ENCODE measurements around the gene OPCML.
"Not testable (repeated sequence)": the region's sequence is repeated elsewhere in the genome, so short reads cannot be mapped to it uniquely, and the experiment has no call there.

The OPCML gene

DNA sequence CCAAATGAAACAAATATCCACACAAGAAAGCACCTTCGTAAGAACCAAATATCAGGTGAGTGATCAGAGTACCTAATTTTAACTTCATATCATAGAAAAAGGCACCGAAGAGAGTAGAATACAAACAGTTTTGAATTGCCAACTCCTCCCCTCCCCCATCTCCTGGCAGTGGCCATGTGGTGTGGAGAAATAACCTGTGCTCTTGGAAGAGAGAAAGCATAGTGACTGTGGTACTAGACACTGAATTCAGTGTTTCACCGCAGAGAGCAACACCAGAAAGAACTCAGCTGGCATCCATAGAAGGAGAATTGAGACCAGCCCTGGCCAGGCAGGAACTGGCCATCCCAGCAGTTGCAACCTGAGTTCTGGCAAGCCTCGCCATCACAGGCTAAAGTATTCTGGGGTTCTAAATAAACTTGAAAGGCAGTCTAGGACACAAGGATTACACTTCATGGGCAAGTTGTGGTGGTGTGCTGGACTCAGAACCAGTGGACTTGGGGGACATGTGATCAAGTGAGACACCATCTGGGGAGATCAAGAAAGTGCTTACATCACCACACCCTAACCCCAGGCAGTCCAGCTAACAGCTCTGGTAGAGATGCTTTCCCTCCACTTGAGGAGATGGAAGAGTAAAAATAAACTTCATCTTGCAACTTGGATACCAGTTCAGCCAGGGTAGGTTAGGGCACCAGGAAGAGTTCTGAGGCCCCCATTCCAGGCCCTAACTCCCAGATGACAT, 1158.7 kb downstream of the OPCML start:
- no peak for ATAC-seq

DNA sequence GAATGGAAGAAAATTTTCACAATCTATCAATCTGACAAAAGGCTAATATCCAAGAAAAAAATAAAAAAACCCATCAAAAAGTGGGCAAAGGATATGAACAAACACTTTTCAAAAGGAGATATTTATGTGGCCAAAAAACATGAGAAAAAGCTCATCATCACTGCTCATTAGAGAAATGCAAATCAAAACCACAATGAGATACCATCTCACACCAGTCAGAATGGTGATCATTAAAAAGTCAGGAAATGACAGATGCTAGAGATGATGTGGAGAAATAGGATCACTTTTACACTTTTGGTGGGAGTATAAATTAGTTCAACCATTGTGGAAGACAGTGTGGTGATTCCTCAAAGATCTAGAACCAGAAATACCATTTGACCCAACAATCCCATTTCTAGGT, 1162.2 kb downstream of the OPCML start:
- ATAC-seq: not testable (repeated sequence)

More for the DNA sequence above, 1158.7 kb downstream of the OPCML start:
- TF ChIP-seq, protein P1, sequence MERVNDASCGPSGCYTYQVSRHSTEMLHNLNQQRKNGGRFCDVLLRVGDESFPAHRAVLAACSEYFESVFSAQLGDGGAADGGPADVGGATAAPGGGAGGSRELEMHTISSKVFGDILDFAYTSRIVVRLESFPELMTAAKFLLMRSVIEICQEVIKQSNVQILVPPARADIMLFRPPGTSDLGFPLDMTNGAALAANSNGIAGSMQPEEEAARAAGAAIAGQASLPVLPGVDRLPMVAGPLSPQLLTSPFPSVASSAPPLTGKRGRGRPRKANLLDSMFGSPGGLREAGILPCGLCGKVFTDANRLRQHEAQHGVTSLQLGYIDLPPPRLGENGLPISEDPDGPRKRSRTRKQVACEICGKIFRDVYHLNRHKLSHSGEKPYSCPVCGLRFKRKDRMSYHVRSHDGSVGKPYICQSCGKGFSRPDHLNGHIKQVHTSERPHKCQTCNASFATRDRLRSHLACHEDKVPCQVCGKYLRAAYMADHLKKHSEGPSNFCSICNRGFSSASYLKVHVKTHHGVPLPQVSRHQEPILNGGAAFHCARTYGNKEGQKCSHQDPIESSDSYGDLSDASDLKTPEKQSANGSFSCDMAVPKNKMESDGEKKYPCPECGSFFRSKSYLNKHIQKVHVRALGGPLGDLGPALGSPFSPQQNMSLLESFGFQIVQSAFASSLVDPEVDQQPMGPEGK (CRISPR knock-in tag; IDR thresholded peaks at IDR 0.05; ENCODE audit: borderline replicate concordance): no peak
- no peak for TF ChIP-seq ISL1 (CRISPR knock-in tag; IDR thresholded peaks at IDR 0.05)
- no peak for TF ChIP-seq BACH2 (CRISPR knock-in tag; IDR thresholded peaks at IDR 0.05; ENCODE audit: borderline replicate concordance)
- TF ChIP-seq, protein P2, sequence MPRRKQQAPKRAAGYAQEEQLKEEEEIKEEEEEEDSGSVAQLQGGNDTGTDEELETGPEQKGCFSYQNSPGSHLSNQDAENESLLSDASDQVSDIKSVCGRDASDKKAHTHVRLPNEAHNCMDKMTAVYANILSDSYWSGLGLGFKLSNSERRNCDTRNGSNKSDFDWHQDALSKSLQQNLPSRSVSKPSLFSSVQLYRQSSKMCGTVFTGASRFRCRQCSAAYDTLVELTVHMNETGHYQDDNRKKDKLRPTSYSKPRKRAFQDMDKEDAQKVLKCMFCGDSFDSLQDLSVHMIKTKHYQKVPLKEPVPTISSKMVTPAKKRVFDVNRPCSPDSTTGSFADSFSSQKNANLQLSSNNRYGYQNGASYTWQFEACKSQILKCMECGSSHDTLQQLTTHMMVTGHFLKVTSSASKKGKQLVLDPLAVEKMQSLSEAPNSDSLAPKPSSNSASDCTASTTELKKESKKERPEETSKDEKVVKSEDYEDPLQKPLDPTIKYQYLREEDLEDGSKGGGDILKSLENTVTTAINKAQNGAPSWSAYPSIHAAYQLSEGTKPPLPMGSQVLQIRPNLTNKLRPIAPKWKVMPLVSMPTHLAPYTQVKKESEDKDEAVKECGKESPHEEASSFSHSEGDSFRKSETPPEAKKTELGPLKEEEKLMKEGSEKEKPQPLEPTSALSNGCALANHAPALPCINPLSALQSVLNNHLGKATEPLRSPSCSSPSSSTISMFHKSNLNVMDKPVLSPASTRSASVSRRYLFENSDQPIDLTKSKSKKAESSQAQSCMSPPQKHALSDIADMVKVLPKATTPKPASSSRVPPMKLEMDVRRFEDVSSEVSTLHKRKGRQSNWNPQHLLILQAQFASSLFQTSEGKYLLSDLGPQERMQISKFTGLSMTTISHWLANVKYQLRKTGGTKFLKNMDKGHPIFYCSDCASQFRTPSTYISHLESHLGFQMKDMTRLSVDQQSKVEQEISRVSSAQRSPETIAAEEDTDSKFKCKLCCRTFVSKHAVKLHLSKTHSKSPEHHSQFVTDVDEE (CRISPR knock-in tag; IDR thresholded peaks at IDR 0.05): no peak
- TF ChIP-seq, protein P3, sequence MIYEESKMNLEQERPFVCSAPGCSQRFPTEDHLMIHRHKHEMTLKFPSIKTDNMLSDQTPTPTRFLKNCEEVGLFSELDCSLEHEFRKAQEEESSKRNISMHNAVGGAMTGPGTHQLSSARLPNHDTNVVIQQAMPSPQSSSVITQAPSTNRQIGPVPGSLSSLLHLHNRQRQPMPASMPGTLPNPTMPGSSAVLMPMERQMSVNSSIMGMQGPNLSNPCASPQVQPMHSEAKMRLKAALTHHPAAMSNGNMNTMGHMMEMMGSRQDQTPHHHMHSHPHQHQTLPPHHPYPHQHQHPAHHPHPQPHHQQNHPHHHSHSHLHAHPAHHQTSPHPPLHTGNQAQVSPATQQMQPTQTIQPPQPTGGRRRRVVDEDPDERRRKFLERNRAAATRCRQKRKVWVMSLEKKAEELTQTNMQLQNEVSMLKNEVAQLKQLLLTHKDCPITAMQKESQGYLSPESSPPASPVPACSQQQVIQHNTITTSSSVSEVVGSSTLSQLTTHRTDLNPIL (CRISPR knock-in tag; IDR thresholded peaks at IDR 0.05; ENCODE audit: low read depth): no peak
- TF ChIP-seq ESRRG (CRISPR knock-in tag; IDR thresholded peaks at IDR 0.05): no peak
- TF ChIP-seq CSDC2 (CRISPR knock-in tag; IDR thresholded peaks at IDR 0.05): no peak
- no peak for TF ChIP-seq ZC3H10 (CRISPR knock-in tag; IDR thresholded peaks at IDR 0.05)
- TF ChIP-seq, protein P4, sequence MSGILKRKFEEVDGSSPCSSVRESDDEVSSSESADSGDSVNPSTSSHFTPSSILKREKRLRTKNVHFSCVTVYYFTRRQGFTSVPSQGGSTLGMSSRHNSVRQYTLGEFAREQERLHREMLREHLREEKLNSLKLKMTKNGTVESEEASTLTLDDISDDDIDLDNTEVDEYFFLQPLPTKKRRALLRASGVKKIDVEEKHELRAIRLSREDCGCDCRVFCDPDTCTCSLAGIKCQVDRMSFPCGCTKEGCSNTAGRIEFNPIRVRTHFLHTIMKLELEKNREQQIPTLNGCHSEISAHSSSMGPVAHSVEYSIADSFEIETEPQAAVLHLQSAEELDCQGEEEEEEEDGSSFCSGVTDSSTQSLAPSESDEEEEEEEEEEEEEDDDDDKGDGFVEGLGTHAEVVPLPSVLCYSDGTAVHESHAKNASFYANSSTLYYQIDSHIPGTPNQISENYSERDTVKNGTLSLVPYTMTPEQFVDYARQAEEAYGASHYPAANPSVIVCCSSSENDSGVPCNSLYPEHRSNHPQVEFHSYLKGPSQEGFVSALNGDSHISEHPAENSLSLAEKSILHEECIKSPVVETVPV (CRISPR knock-in tag; IDR thresholded peaks at IDR 0.05): no peak
- TF ChIP-seq, protein P5, sequence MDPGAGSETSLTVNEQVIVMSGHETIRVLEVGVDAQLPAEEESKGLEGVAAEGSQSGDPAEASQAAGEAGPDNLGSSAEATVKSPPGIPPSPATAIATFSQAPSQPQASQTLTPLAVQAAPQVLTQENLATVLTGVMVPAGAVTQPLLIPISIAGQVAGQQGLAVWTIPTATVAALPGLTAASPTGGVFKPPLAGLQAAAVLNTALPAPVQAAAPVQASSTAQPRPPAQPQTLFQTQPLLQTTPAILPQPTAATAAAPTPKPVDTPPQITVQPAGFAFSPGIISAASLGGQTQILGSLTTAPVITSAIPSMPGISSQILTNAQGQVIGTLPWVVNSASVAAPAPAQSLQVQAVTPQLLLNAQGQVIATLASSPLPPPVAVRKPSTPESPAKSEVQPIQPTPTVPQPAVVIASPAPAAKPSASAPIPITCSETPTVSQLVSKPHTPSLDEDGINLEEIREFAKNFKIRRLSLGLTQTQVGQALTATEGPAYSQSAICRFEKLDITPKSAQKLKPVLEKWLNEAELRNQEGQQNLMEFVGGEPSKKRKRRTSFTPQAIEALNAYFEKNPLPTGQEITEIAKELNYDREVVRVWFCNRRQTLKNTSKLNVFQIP (CRISPR knock-in tag; IDR thresholded peaks at IDR 0.05; ENCODE audit: borderline replicate concordance, low read depth): no peak
- TF ChIP-seq RARB (CRISPR knock-in tag; IDR thresholded peaks at IDR 0.05): no peak
- TF ChIP-seq TOX (CRISPR knock-in tag; IDR thresholded peaks at IDR 0.05; ENCODE audit: borderline replicate concordance): no peak
- no peak for TF ChIP-seq ZFP30 (CRISPR knock-in tag; IDR thresholded peaks at IDR 0.05)
- TF ChIP-seq OSR1 (CRISPR knock-in tag; IDR thresholded peaks at IDR 0.05): no peak
- no peak for TF ChIP-seq TCF4 (CRISPR knock-in tag; IDR thresholded peaks at IDR 0.05; ENCODE audit: borderline replicate concordance)
- TF ChIP-seq ZNF8 (CRISPR knock-in tag; IDR thresholded peaks at IDR 0.05): no peak

DNA sequence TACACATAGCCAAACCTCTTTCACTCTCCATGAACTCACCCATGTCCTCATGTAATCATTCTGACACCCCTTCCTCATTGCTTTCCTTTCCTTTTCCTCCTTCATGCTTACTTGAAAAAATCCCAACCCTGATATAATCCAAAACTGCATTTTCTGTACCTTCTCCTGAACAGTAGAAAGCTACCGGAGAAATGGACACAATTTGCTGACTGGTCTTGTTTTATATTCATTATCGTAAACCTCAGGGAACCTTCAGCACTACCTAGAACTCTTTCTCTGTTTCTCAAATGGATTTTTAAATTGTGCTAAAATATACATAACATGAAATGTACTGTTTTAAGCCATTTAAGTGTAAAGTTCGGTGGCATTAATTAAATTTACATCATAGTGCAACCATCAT, 1165.0 kb downstream of the OPCML start:
- no peak for ATAC-seq
- TF ChIP-seq ZFP30 (CRISPR knock-in tag; IDR thresholded peaks at IDR 0.05) (no peak), ARNTL (CRISPR knock-in tag; IDR thresholded peaks at IDR 0.05; ENCODE audit: borderline replicate concordance, low read depth) (no peak), BACH2 (CRISPR knock-in tag; IDR thresholded peaks at IDR 0.05; ENCODE audit: borderline replicate concordance) (no peak), ISL1 (CRISPR knock-in tag; IDR thresholded peaks at IDR 0.05) (no peak), CSDC2 (CRISPR knock-in tag; IDR thresholded peaks at IDR 0.05) (no peak), ZNF70 (CRISPR knock-in tag; IDR thresholded peaks at IDR 0.05) (no peak), SNAI2 (CRISPR knock-in tag; IDR thresholded peaks at IDR 0.05) (no peak), ZFP3 (CRISPR knock-in tag; IDR thresholded peaks at IDR 0.05) (no peak), GLIS3 (CRISPR knock-in tag; IDR thresholded peaks at IDR 0.05) (no peak), ZNF565 (CRISPR knock-in tag; conservative IDR thresholded peaks at IDR 0.05; ENCODE audit: low read depth) (no peak)
- TF ChIP-seq, protein P3 (CRISPR knock-in tag; IDR thresholded peaks at IDR 0.05; ENCODE audit: low read depth): no peak
- TF ChIP-seq, protein P4 (CRISPR knock-in tag; IDR thresholded peaks at IDR 0.05): no peak
- TF ChIP-seq, protein P5 (CRISPR knock-in tag; IDR thresholded peaks at IDR 0.05; ENCODE audit: borderline replicate concordance, low read depth): no peak

Data from SK-N-SH treated with all-trans-retinoic acid at 6 μM for 48 hours (cell line).